CD14-positive monocyte (primary cell): ENCODE data around the gene PTPN18. TPM values are rescaled to one million over a fixed set of nuclear protein-coding genes. Genes with fewer than 3 reads are reported as not detected.

Experiments
- DNase-seq, 3 donors: peaks; one replicate each; pipeline ENCODE4 v3.0.0-alpha.2; 2011 to 2022
- H2AFZ ChIP-seq: 2 replicates; pipeline ENCODE4 v1.6.0; 2012; ENCODE audit warnings: mild to moderate bottlenecking, low read depth, low read length, inconsistent platforms; ENCODE audit not compliant: insufficient read depth, poor library complexity, severe bottlenecking
- H3K27ac ChIP-seq, 2 donors: 1 replicate in 1 of 2; 2 replicates in 1 of 2; pipeline ENCODE4 v1.5.1; 2012 to 2013; ENCODE audit warnings: low read length in 2 of 2, control low read depth in 1 of 2, inconsistent platforms in 1 of 2, low read depth in 1 of 2, mild to moderate bottlenecking in 1 of 2
- H3K27me3 ChIP-seq, 2 donors: one replicate each; pipeline versions ENCODE4 v1.6.0 to v1.6.1; 2011 to 2013; ENCODE audit warnings: low read length in 2 of 2; ENCODE audit not compliant: control insufficient read depth in 2 of 2, insufficient read depth in 2 of 2
- H3K36me3 ChIP-seq, 2 donors: replicated peaks in 1 of 2; 1 replicate in 1 of 2; 2 replicates in 1 of 2; pipeline versions ENCODE4 v1.5.1 to v1.6.1; 2012 to 2013; ENCODE audit warnings: low read length in 2 of 2, control low read depth in 1 of 2, inconsistent platforms in 1 of 2, mild to moderate bottlenecking in 1 of 2; ENCODE audit not compliant: insufficient read depth in 2 of 2, control insufficient read depth in 1 of 2
- H3K4me1 ChIP-seq, 2 donors: 1 replicate in 1 of 2; 2 replicates in 1 of 2; pipeline versions ENCODE4 v1.5.1 to v1.6.1; 2012 to 2013; ENCODE audit warnings: low read length in 2 of 2, control low read depth in 1 of 2, inconsistent platforms in 1 of 2, mild to moderate bottlenecking in 1 of 2, moderate library complexity in 1 of 2; ENCODE audit not compliant: insufficient read depth in 2 of 2, control insufficient read depth in 1 of 2
- H3K4me2 ChIP-seq: replicated peaks from 2 replicates; pipeline ENCODE3; 2012; ENCODE audit warnings: low read length, moderate library complexity, mild to moderate bottlenecking; ENCODE audit not compliant: poor library complexity, severe bottlenecking; ENCODE audit errors: extremely low read depth
- H3K4me3 ChIP-seq, 3 experiments: fragments of 200-600 bp in 1 of 3; sonication (generic) in 1 of 3; replicated peaks in 1 of 3; 1 replicate in 2 of 3; 2 replicates in 1 of 3; pipeline ENCODE4 v1.5.1; 2011 to 2013; ENCODE audit warnings: low read length in 3 of 3, mild to moderate bottlenecking in 3 of 3, control low read depth in 2 of 3, low read depth in 2 of 3, inconsistent platforms in 1 of 3, moderate library complexity in 1 of 3
- H3K79me2 ChIP-seq: 2 replicates; pipeline ENCODE4 v1.6.0; 2012; ENCODE audit warnings: mild to moderate bottlenecking, control low read depth, inconsistent platforms, low read length, moderate library complexity; ENCODE audit not compliant: insufficient read depth
- H3K9ac ChIP-seq: 2 replicates; pipeline ENCODE4 v1.6.0; 2017; ENCODE audit warnings: low read length, mild to moderate bottlenecking; ENCODE audit not compliant: insufficient read depth, poor library complexity, severe bottlenecking
- H3K9me3 ChIP-seq, 2 donors: replicated peaks in 1 of 2; 1 replicate in 1 of 2; 2 replicates in 1 of 2; pipeline versions ENCODE4 v1.5.1 to v1.6.1; 2012 to 2013; ENCODE audit warnings: low read length in 2 of 2, control low read depth in 1 of 2; ENCODE audit not compliant: control insufficient read depth in 1 of 2, insufficient read depth in 1 of 2
- H4K20me1 ChIP-seq: 2 replicates; pipeline ENCODE4 v1.6.0; 2012; ENCODE audit warnings: mild to moderate bottlenecking, low read length, control low read depth, moderate library complexity; ENCODE audit not compliant: insufficient read depth
- H3K27ac Mint-ChIP-seq, 7 donors: one replicate each; pipeline ENCODE4 v1.8.0; 2020; ENCODE audit warnings: mild to moderate bottlenecking in 7 of 7, mixed read lengths in 7 of 7, moderate library complexity in 6 of 7, inconsistent platforms in 2 of 7
- H3K27me3 Mint-ChIP-seq, 3 donors: one replicate each; pipeline ENCODE4 v1.8.0; 2021 to 2022; ENCODE audit warnings: low read depth in 3 of 3, mild to moderate bottlenecking in 3 of 3, mixed read lengths in 3 of 3, moderate library complexity in 3 of 3, inconsistent platforms in 1 of 3
- H3K36me3 Mint-ChIP-seq, 2 donors: one replicate each; pipeline ENCODE4 v1.8.0; 2020; ENCODE audit warnings: mixed read lengths in 2 of 2, inconsistent platforms in 1 of 2, mild to moderate bottlenecking in 1 of 2
- H3K4me1 Mint-ChIP-seq: one replicate; pipeline ENCODE4 v1.8.0; 2020; ENCODE audit warnings: mild to moderate bottlenecking, mixed read lengths
- H3K4me3 Mint-ChIP-seq, 2 donors: one replicate each; pipeline ENCODE4 v1.8.0; 2020; ENCODE audit warnings: mild to moderate bottlenecking in 2 of 2, mixed read lengths in 2 of 2, moderate library complexity in 1 of 2
- H3K9me3 Mint-ChIP-seq, 7 donors: one replicate each; pipeline ENCODE4 v1.8.0; 2020 to 2022; ENCODE audit warnings: mixed read lengths in 7 of 7, mild to moderate bottlenecking in 6 of 7, moderate library complexity in 6 of 7, inconsistent platforms in 2 of 7
- WGBS: methylation state at CpG from one replicate; pipeline ENCODE4 v1.1.5; 2013; ENCODE audit warnings: missing lambda C conversion rate; ENCODE audit not compliant: insufficient coverage; 5-methylcytosine and 5-hydroxymethylcytosine counted together
- intact Hi-C, 2 donors: fragments of 100-400 bp; cut with micrococcal nuclease; formaldehyde crosslinking; loops; one replicate each; pipeline versions ENCODE4 v1.15.0 to v1.15.1; 2023
- polyA plus RNA-seq, 3 donors: library from polyadenylated mRNA; depleted of rRNA in 1 of 3; unstranded in 2 of 3; stranded (reverse) in 1 of 3; fragments of 300-500 nt in 2 of 3; fragments of >200 nt in 1 of 3; fragmentation: Illumina TruSeq in 2 of 3; gene quantifications; 1 replicate in 2 of 3; 2 replicates in 1 of 3; pipeline ENCODE4 v1.2.3, GENCODE V29; 2012 to 2021
- TF ChIP-seq, protein P1 (sequence below): fragments of 200-600 bp; IDR thresholded peaks from one replicate; pipeline ENCODE4 v1.8.0; 2022; ENCODE audit warnings: antibody characterized with exemption, mild to moderate bottlenecking

Gene PTPN18
- polyA plus RNA-seq, 3 donors, result 72.2 to 365 (median 102) TPM

GRCh38 chr2:130337735-130338325, 18.0 kb upstream of the PTPN18 start:
- H3K27ac ChIP-seq, result no peak overlapping the region
- H3K4me1 Mint-ChIP-seq, result peaks cover 18% of the 10 kb centered on the region
- intact Hi-C loops, result no loop called here

DNA sequence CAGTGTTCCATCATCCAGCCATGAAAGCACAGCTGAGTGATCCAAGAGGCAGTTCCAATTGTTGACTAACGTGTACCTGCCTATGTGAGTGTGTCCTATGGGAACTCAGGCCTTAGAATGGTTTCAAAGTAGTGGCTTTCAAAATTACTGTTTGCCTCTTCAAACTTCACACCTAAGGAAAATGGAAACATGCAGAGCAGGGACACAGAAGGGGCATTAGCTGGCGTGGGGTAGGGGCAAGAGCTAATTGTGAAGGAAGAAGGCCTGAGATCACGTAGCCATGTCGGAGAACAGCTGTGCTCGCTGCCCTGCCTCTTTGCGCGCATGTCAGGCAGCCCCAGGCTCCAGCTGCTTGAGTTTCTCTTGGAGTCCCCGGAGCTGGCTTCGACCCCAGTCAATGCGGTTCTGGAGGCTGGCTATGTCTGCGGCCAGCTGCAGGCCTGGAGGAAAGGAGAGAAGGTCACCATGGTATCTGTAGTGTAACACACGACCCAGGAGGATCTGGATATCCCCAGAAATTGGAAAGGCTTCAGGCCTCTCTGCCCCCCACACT, 17.0 kb upstream of the PTPN18 start:
- TF ChIP-seq, protein P1, sequence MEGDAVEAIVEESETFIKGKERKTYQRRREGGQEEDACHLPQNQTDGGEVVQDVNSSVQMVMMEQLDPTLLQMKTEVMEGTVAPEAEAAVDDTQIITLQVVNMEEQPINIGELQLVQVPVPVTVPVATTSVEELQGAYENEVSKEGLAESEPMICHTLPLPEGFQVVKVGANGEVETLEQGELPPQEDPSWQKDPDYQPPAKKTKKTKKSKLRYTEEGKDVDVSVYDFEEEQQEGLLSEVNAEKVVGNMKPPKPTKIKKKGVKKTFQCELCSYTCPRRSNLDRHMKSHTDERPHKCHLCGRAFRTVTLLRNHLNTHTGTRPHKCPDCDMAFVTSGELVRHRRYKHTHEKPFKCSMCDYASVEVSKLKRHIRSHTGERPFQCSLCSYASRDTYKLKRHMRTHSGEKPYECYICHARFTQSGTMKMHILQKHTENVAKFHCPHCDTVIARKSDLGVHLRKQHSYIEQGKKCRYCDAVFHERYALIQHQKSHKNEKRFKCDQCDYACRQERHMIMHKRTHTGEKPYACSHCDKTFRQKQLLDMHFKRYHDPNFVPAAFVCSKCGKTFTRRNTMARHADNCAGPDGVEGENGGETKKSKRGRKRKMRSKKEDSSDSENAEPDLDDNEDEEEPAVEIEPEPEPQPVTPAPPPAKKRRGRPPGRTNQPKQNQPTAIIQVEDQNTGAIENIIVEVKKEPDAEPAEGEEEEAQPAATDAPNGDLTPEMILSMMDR, result no peak
- H3K27me3 Mint-ChIP-seq, result peaks cover 3 to 6% (median 4%) of the 10 kb centered on the region in 3 donors
- no peak overlapping the region for H3K27ac Mint-ChIP-seq
- H3K9ac ChIP-seq, result no peak overlapping the region
- H3K9me3 ChIP-seq, result no peaks in the 10 kb centered on the region
- no peak overlapping the region for H3K4me3 ChIP-seq
- H4K20me1 ChIP-seq, result no peaks in the 10 kb centered on the region
- H3K27me3 ChIP-seq, result no peaks in the 10 kb centered on the region
- no peak overlapping the region for H2AFZ ChIP-seq
- H3K36me3 ChIP-seq, result peaks cover 23 to 27% of the 10 kb centered on the region in 2 donors
- peaks cover 0 to 7% (median 5%) of the 10 kb centered on the region in 7 donors for H3K9me3 Mint-ChIP-seq
- peaks cover 30 to 31% of the 10 kb centered on the region in 2 donors for H3K36me3 Mint-ChIP-seq
- intact Hi-C loops, result no loop called here
- H3K79me2 ChIP-seq, result peaks cover 11% of the 10 kb centered on the region
- peaks cover 16 to 37% of the 10 kb centered on the region in 2 donors for H3K4me1 ChIP-seq
- no peak overlapping the region for H3K4me2 ChIP-seq
- 95% methylated on average over 8 of the region's 12 CpGs for WGBS
- no peak for DNase-seq
- H3K27ac ChIP-seq, result no peak overlapping the region
- H3K4me1 Mint-ChIP-seq, result peaks cover 25% of the 10 kb centered on the region
- H3K4me3 Mint-ChIP-seq, result no peak overlapping the region

More at GRCh38 chr2:130337735-130338325, 18.0 kb upstream of the PTPN18 start:
- Mint-ChIP-seq H3K9me3 (peaks cover 0 to 7% (median 5%) of the 10 kb centered on the region in 7 donors), H3K27me3 (peaks cover 6 to 9% (median 7%) of the 10 kb centered on the region in 3 donors), H3K27ac (no peak overlapping the region), H3K4me3 (no peak overlapping the region), H3K36me3 (peaks cover 30 to 31% of the 10 kb centered on the region in 2 donors)
- DNase-seq, result no peak
- Histone ChIP-seq H3K36me3 (peaks cover 23 to 27% of the 10 kb centered on the region in 2 donors), H3K9me3 (no peaks in the 10 kb centered on the region), H3K4me2 (no peak overlapping the region), H3K27me3 (no peaks in the 10 kb centered on the region), H2AFZ (no peak overlapping the region), H3K4me1 (peaks cover 8 to 28% of the 10 kb centered on the region in 2 donors), H4K20me1 (no peaks in the 10 kb centered on the region), H3K9ac (no peak overlapping the region), H3K4me3 (no peak overlapping the region), H3K79me2 (peaks cover 3% of the 10 kb centered on the region)
- WGBS, result no CpG with 5 or more reads among the region's 8 CpGs
- TF ChIP-seq, protein P1, result no peak
